Fibroblast of pulmonary artery (primary cell): Measurements from ENCODE around the gene TFAP2A.

Experiments used
- DNase-seq: peaks from one replicate; pipeline ENCODE4 v3.0.0-alpha.2; 2010; ENCODE audit warnings: low read depth
- H3K4me3 ChIP-seq: replicated peaks from 2 replicates; pipeline ENCODE4 v1.5.1; 2011; ENCODE audit warnings: low read depth, mild to moderate bottlenecking, control low read depth, low read length, moderate library complexity
- CTCF ChIP-seq: IDR thresholded peaks from 2 replicates; pipeline ENCODE4 v1.5.1; 2011; ENCODE audit warnings: mild to moderate bottlenecking, control low read depth, low read length, inconsistent platforms; ENCODE audit errors: missing control alignments

TFAP2A gene

GRCh38 chr6:10399451-10399850, 15.4 kb downstream of the TFAP2A start:
- H3K4me3 ChIP-seq, result no peak overlapping the region
- no peak for TF ChIP-seq CTCF
- no peak for DNase-seq

- DNase-seq, result no peak
- H3K4me3 ChIP-seq, result no peak overlapping the region
- TF ChIP-seq CTCF, result no peak
Observed at GRCh38 chr6:10398446-10399218, 16.2 kb downstream of the TFAP2A start.

- no peak overlapping the region for H3K4me3 ChIP-seq
- no peak for DNase-seq
- no peak for TF ChIP-seq CTCF
Observed at GRCh38 chr6:10397756-10398445, 17.0 kb downstream of the TFAP2A start.

- TF ChIP-seq CTCF, result no peak
- no peak overlapping the region for H3K4me3 ChIP-seq
- no peak for DNase-seq
Observed at GRCh38 chr6:10396785-10397184, 18.1 kb downstream of the TFAP2A start.

GRCh38 chr6:10395704-10396546, 18.9 kb downstream of the TFAP2A start:
- TF ChIP-seq CTCF, result no peak
- H3K4me3 ChIP-seq, result no peak overlapping the region
- no peak for DNase-seq

- TF ChIP-seq CTCF, result no peak
- no peak for DNase-seq
- no peak overlapping the region for H3K4me3 ChIP-seq
Observed at GRCh38 chr6:10395171-10395703, 19.6 kb downstream of the TFAP2A start.
